ENCODE data around the gene DLGAP1.
"Not testable (repeated sequence)": the region's sequence is repeated elsewhere in the genome, so short reads cannot be mapped to it uniquely, and the experiment has no call there.

The DLGAP1 gene

DNA sequence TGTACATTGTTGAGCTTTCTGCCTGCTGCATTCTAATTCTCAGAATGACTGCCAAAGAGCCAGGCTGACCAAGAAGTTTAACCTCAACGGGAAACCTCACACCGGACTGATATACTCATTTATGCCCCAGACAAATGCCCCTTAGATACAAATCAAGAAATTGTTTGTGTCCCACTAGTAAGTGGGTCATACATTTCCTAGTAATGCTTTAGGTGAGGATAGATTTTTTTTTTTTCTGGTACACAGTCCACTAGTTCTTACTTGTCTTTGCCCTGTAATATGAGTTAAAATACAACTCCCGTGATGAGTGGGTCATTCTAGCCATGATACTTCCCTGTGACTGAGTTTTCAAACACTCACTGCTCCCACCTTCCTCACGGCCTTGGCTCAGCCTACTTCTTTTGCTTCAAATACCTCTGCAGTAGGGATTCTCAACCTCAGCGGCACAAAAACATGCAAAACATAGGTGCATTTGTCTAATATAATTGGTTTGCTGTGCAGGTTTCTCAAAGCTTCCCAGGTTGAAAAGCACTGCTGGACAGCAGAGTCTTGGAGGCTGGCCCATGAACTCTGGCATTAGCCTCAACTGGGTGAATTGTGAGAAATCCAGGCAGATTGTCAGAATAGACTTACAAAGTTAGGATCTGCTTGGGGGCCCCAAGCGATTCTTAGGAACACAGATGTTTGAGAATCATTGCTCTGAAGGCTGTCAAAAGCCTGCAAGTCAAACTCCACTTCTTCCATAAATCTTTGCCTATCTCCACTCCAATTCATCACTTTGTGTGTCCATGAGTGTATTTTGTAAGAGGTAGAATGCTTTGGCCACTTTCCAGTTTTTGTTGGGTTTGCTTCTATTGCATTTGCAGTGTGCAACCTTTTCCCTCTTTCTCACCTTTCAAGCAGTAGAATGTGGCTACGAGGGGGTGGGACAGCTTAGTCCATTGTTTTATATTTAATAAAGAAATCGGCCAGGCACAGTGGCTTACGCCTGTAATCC lies 969.7 kb downstream of the DLGAP1 start:
- Mint-ChIP-seq H3K4me3 (no peak overlapping the region), H3K27me3 (peaks cover 5% of the 10 kb centered on the region), H3K4me1 (ENCODE audit: low read depth) (no peaks in the 10 kb centered on the region), H3K36me3 (no peaks in the 10 kb centered on the region), H3K9me3 (ENCODE audit: low read depth) (no peaks in the 10 kb centered on the region), H3K27ac (no peak overlapping the region)

- no peak overlapping the region for H3K27ac Mint-ChIP-seq
- no peaks in the 10 kb centered on the region for H3K36me3 Mint-ChIP-seq
- H3K9me3 Mint-ChIP-seq (ENCODE audit: low read depth), result no peaks in the 10 kb centered on the region
- H3K27me3 Mint-ChIP-seq, result peaks cover 3% of the 10 kb centered on the region
- H3K4me3 Mint-ChIP-seq, result no peak overlapping the region
- H3K4me1 Mint-ChIP-seq (ENCODE audit: low read depth), result no peaks in the 10 kb centered on the region
Observed at GRCh38 chr18:3482258-3482657, 972.8 kb downstream of the DLGAP1 start.

DNA sequence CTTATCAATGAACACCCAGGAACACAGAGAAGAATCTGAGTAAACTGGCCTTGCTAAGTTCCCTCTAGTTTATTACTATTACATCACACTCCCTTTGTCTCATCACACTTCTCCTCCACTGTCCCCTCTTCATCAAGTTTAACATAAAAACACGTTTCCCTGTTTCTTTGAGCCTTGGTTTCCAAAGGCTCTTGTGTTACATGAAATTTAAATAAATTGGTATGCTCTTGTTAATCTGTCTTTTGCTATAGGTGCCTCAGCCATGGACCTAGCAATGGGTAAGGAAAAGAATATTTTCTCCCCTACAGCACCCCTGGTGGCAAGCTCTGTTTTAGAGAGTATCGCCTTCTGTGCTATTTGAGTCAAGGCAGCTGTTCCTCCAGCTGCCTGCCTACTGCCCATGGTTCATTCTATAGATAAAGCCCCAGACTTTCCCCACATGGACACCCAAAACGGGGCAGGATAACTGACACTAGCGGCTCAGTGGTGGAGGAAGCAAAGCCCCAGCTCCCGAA lies 973.4 kb downstream of the DLGAP1 start:
- no peaks in the 10 kb centered on the region for H3K9me3 Mint-ChIP-seq (ENCODE audit: low read depth)
- H3K4me1 Mint-ChIP-seq (ENCODE audit: low read depth), result no peaks in the 10 kb centered on the region
- H3K27me3 Mint-ChIP-seq, result peaks cover 3% of the 10 kb centered on the region
- no peak overlapping the region for H3K4me3 Mint-ChIP-seq
- no peaks in the 10 kb centered on the region for H3K36me3 Mint-ChIP-seq
- H3K27ac Mint-ChIP-seq, result no peak overlapping the region

DNA sequence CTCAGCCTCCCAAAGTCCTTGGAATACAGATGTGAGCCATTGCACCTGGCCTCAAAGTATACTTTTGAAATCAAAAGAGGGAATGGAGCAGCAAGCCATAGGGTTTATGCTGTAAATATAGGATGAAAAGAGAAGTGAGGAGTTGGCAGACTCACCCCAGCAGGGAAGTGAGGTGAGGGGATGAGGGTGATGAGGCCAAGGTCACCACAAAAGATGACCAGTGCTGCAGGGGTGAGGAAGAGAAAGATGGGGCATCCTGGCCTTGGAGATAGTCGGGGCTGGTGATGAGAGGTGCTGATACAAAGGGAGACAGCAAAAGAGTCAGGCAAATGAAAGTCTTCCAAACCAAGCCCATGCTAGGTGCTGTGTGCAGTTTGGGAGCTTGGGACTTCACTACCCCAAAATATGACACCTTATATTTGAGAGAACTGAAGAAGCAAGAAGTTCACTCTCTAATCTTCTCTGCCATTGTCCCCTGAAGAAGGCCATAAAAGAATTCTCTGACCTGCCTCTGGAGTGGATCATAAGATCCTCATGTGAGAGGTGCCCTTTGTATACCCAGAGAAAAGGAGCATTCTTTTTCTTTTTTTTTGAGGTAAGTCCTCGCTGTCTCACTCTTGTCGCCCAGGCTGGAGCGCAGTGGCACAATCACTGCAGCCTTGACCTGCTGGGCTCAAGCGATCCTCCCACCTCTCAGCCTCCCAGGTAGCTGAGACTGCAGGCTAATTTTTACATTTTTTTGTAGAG lies 974.1 kb downstream of the DLGAP1 start:
- Mint-ChIP-seq H3K27me3 (peaks cover 3% of the 10 kb centered on the region), H3K9me3 (ENCODE audit: low read depth) (no peaks in the 10 kb centered on the region), H3K4me3 (no peak overlapping the region), H3K4me1 (ENCODE audit: low read depth) (no peaks in the 10 kb centered on the region), H3K27ac (no peak overlapping the region), H3K36me3 (no peaks in the 10 kb centered on the region)

- H3K27ac Mint-ChIP-seq, result no peak overlapping the region
- H3K27me3 Mint-ChIP-seq, result peaks cover 3% of the 10 kb centered on the region
- no peaks in the 10 kb centered on the region for H3K36me3 Mint-ChIP-seq
- no peaks in the 10 kb centered on the region for H3K4me1 Mint-ChIP-seq (ENCODE audit: low read depth)
- no peaks in the 10 kb centered on the region for H3K9me3 Mint-ChIP-seq (ENCODE audit: low read depth)
- H3K4me3 Mint-ChIP-seq, result no peak overlapping the region
Observed at GRCh38 chr18:3479978-3480509, 975.1 kb downstream of the DLGAP1 start.

GRCh38 chr18:3478262-3478978 lies 976.7 kb downstream of the DLGAP1 start:
- peaks cover 2% of the 10 kb centered on the region for H3K27me3 Mint-ChIP-seq
- no peaks in the 10 kb centered on the region for H3K4me1 Mint-ChIP-seq (ENCODE audit: low read depth)
- H3K9me3 Mint-ChIP-seq (ENCODE audit: low read depth), result no peaks in the 10 kb centered on the region
- H3K36me3 Mint-ChIP-seq, result no peaks in the 10 kb centered on the region
- H3K4me3 Mint-ChIP-seq, result no peak overlapping the region
- H3K27ac Mint-ChIP-seq, result no peak overlapping the region

GRCh38 chr18:3472681-3473544 lies 982.2 kb downstream of the DLGAP1 start:
- Mint-ChIP-seq H3K36me3 (no peaks in the 10 kb centered on the region), H3K4me3 (no peak overlapping the region), H3K4me1 (ENCODE audit: low read depth) (peaks cover 2% of the 10 kb centered on the region), H3K9me3 (ENCODE audit: low read depth) (no peaks in the 10 kb centered on the region), H3K27me3 (no peaks in the 10 kb centered on the region), H3K27ac (no peak overlapping the region)

- H3K4me1 Mint-ChIP-seq (ENCODE audit: low read depth); H3K4me3 Mint-ChIP-seq: not testable (repeated sequence)
Observed at GRCh38 chr18:3472121-3472520, 983.0 kb downstream of the DLGAP1 start.

GRCh38 chr18:3471141-3471648 lies 983.9 kb downstream of the DLGAP1 start:
- Mint-ChIP-seq H3K27ac (no peak overlapping the region), H3K9me3 (ENCODE audit: low read depth) (no peaks in the 10 kb centered on the region), H3K4me1 (ENCODE audit: low read depth) (peaks cover 14% of the 10 kb centered on the region), H3K36me3 (no peaks in the 10 kb centered on the region), H3K27me3 (no peaks in the 10 kb centered on the region), H3K4me3 (no peak overlapping the region)

More at GRCh38 chr18:3472121-3472520, 983.0 kb downstream of the DLGAP1 start:
- H3K36me3 Mint-ChIP-seq; H3K27me3 Mint-ChIP-seq; H3K27ac Mint-ChIP-seq; H3K9me3 Mint-ChIP-seq (ENCODE audit: low read depth): not testable (repeated sequence)

DNA sequence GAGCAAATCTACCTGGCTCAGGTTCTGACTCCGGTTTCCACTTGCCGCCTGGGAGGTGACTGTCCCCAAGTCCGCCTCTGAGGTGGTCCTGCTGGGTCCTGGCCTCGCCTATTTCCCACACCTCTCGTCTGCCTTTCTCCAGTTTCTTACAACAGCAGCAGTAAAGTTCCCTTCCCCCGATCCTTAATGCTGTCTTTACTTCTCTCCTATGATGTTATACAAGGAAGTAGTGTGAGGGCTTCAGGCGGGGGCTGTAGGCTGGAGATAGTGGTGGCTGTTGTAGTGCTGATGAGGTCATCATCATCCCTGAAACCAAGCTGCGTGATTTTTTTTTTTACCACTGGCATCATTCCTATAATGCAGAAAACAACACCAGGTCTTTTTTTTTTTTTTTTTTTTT lies 986.3 kb downstream of the DLGAP1 start:
- Mint-ChIP-seq H3K27me3 (no peaks in the 10 kb centered on the region), H3K4me3 (no peak overlapping the region), H3K9me3 (ENCODE audit: low read depth) (no peaks in the 10 kb centered on the region), H3K27ac (no peak overlapping the region), H3K4me1 (ENCODE audit: low read depth) (peaks cover 17% of the 10 kb centered on the region), H3K36me3 (no peaks in the 10 kb centered on the region)

DNA sequence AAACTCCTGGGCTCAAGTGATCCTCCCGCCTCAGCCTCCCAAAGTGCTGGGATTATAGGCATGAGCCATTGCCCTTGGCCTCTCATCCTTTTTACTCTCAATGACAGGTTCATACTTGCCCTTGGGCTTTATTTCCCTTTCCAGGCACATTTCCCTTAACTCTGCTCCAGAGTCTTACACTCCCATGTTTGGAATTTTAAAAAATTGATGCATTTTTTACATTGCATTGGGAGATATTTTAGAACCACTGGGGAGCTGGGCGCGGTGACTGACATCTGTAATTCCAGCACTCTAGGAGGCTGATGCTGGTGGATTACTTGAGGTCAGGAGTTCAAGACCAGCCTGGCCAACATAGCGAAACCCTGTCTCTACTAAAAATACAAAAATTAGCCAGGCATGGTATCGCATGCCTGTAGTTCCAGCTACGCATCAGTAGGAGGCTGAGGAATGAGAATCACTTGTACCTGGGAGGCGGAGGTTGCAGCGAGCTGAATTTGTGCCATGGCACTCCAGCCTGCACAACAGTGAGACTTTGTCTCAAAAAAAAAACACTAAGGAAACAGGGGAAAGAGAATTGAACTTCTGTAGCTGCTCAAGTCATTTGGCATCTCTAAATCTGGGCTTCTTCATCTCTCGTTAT lies 986.9 kb downstream of the DLGAP1 start:
- no peaks in the 10 kb centered on the region for H3K36me3 Mint-ChIP-seq
- H3K4me1 Mint-ChIP-seq (ENCODE audit: low read depth), result peaks cover 19% of the 10 kb centered on the region
- H3K4me3 Mint-ChIP-seq, result no peak overlapping the region
- no peaks in the 10 kb centered on the region for H3K27me3 Mint-ChIP-seq
- H3K9me3 Mint-ChIP-seq (ENCODE audit: low read depth), result no peaks in the 10 kb centered on the region
- no peak overlapping the region for H3K27ac Mint-ChIP-seq

- Mint-ChIP-seq H3K27me3 (no peaks in the 10 kb centered on the region), H3K36me3 (peaks cover 3% of the 10 kb centered on the region), H3K4me1 (ENCODE audit: low read depth) (peaks cover 19% of the 10 kb centered on the region), H3K9me3 (ENCODE audit: low read depth) (no peaks in the 10 kb centered on the region), H3K27ac (no peak overlapping the region), H3K4me3 (no peak overlapping the region)
Observed at GRCh38 chr18:3466872-3467271, 988.2 kb downstream of the DLGAP1 start.

DNA sequence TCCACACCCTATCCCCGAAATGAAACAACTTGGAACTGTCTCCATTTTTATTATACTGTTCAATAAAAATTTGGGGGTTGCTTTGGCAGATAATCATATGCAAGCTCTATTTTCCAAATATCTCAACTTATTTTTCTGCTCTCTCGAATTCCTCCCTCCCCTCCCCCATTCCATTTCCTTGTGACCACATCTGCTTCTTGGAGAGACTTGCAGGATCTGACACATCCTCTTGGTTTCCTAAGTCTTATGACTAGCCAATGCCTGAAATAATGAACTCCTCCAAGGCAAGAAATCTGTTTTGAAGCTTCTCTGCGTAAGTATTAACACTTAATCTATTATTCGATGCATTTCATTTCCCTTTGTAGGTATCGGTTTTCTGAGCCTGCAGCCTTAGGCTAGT lies 989.1 kb downstream of the DLGAP1 start:
- Mint-ChIP-seq H3K9me3 (ENCODE audit: low read depth) (no peaks in the 10 kb centered on the region), H3K4me1 (ENCODE audit: low read depth) (peaks cover 19% of the 10 kb centered on the region), H3K27ac (no peak overlapping the region), H3K36me3 (peaks cover 8% of the 10 kb centered on the region), H3K27me3 (no peaks in the 10 kb centered on the region), H3K4me3 (no peak overlapping the region)
